IMR-90 (cell line): ENCODE measurements around the gene HYKK. TPM values are rescaled to one million over a fixed set of nuclear protein-coding genes. Genes with fewer than 3 reads are reported as not detected.

ENCODE experiments used
- ATAC-seq: fragments of 200-7000 bp; cut with Tn5 transposase; 2 replicates; pipeline ENCODE4 v1.9.1; 2020; ENCODE audit warnings: low read depth, mild to moderate bottlenecking, moderate library complexity
- Bru-seq: library from RNA; stranded (reverse); fragments of 400-500 nt; gene quantifications from one replicate; lab custom pipeline; 2021; lab: Mats Ljungman, UMichigan
- BruChase-seq, 2 experiments: library from RNA; stranded (reverse); fragments of 400-500 nt; gene quantifications; one replicate each; lab custom pipeline; 2021; lab: Mats Ljungman, UMichigan
- BruUV-seq: library from RNA; stranded (reverse); fragments of 400-500 nt; replicated peaks from 2 replicates; lab custom pipeline; 2021; lab: Mats Ljungman, UMichigan
- CTCF ChIA-PET: fragments of 300-600 bp; formaldehyde crosslinking; extraction: SDS; loops from one replicate; lab custom pipeline; 2021; ENCODE audit warnings: antibody characterized with exemption; lab: Yijun Ruan, JAX
- POLR2A ChIA-PET: fragments of 300-600 bp; sonication (Branson Sonifier 250); formaldehyde crosslinking; loops from one replicate; lab custom pipeline; 2022; ENCODE audit warnings: antibody characterized with exemption; ENCODE audit not compliant: unreplicated experiment; lab: Charles Lee
- DNase-seq: peaks from one replicate; pipeline ENCODE4 v3.0.0; 2013
- H2AFZ ChIP-seq: replicated peaks from 2 replicates; pipeline ENCODE3; 2013; ENCODE audit warnings: low read length, mild to moderate bottlenecking; ENCODE audit not compliant: poor library complexity
- H2AK5ac ChIP-seq: 2 replicates; pipeline ENCODE4 v1.6.1; 2013; ENCODE audit warnings: low read depth, low read length, inconsistent platforms
- H2AK9ac ChIP-seq: replicated peaks from 2 replicates; pipeline ENCODE3; 2013; ENCODE audit warnings: mild to moderate bottlenecking, low read depth, low read length, moderate library complexity; ENCODE audit not compliant: poor library complexity
- H2BK120ac ChIP-seq: 2 replicates; pipeline ENCODE4 v1.6.1; 2013; ENCODE audit warnings: low read depth, low read length, inconsistent platforms
- H2BK15ac ChIP-seq: 3 replicates; pipeline ENCODE4 v1.6.1; 2013; ENCODE audit warnings: low read depth, low read length, inconsistent platforms
- H2BK20ac ChIP-seq: 2 replicates; pipeline ENCODE4 v1.6.1; 2013; ENCODE audit warnings: low read depth, mild to moderate bottlenecking, inconsistent platforms, low read length, moderate library complexity
- H2BK5ac ChIP-seq: 2 replicates; pipeline ENCODE4 v1.6.1; 2013; ENCODE audit warnings: mild to moderate bottlenecking, low read depth, low read length, inconsistent platforms; ENCODE audit not compliant: poor library complexity, severe bottlenecking
- H3K14ac ChIP-seq: replicated peaks from 2 replicates; pipeline ENCODE4 v1.6.1; 2013; ENCODE audit warnings: low read depth, low read length, inconsistent platforms
- H3K18ac ChIP-seq: 2 replicates; pipeline ENCODE4 v1.6.1; 2013; ENCODE audit warnings: low read depth, low read length, control low read depth
- H3K23ac ChIP-seq: 2 replicates; pipeline ENCODE4 v1.6.1; 2013; ENCODE audit warnings: low read depth, low read length, inconsistent platforms
- H3K27ac ChIP-seq: 2 replicates; pipeline ENCODE4 v1.5.1; 2013; ENCODE audit warnings: mild to moderate bottlenecking, control low read depth, low read length; ENCODE audit not compliant: insufficient read depth
- H3K27me3 ChIP-seq: 2 replicates; pipeline ENCODE4 v1.6.1; 2013; ENCODE audit warnings: low read length; ENCODE audit not compliant: control insufficient read depth, insufficient read depth
- H3K36me3 ChIP-seq: 2 replicates; pipeline ENCODE4 v1.6.1; 2013; ENCODE audit warnings: low read length, mixed read lengths; ENCODE audit not compliant: control insufficient read depth, insufficient read depth
- H3K4ac ChIP-seq: 2 replicates; pipeline ENCODE4 v1.6.1; 2013; ENCODE audit warnings: low read depth, low read length, inconsistent platforms
- H3K4me1 ChIP-seq: 2 replicates; pipeline ENCODE4 v1.6.1; 2013; ENCODE audit warnings: low read length, mixed read lengths; ENCODE audit not compliant: control insufficient read depth, insufficient read depth
- H3K4me2 ChIP-seq: 2 replicates; pipeline ENCODE4 v1.6.1; 2013; ENCODE audit warnings: low read depth, mild to moderate bottlenecking, control low read depth, low read length, moderate library complexity
- H3K4me3 ChIP-seq: 2 replicates; pipeline ENCODE4 v1.5.1; 2013; ENCODE audit warnings: low read depth, mild to moderate bottlenecking, control low read depth, low read length, moderate library complexity; ENCODE audit not compliant: insufficient read depth
- H3K56ac ChIP-seq: 2 replicates; pipeline ENCODE4 v1.6.1; 2013; ENCODE audit warnings: low read length, inconsistent platforms; ENCODE audit not compliant: insufficient read depth; ENCODE audit errors: extremely low read depth
- H3K79me1 ChIP-seq, 2 experiments: 2 replicates each; pipeline ENCODE4 v1.6.1; 2013; ENCODE audit warnings: low read length in 2 of 2, inconsistent platforms in 1 of 2, low read depth in 1 of 2
- H3K9ac ChIP-seq: 2 replicates; pipeline ENCODE4 v1.6.1; 2013; ENCODE audit warnings: low read depth, low read length, control low read depth
- H3K9me1 ChIP-seq: 2 replicates; pipeline ENCODE4 v1.6.1; 2013; ENCODE audit warnings: low read length, inconsistent platforms; ENCODE audit not compliant: insufficient read depth
- H3K9me3 ChIP-seq: 2 replicates; pipeline ENCODE4 v1.6.1; 2013; ENCODE audit warnings: low read length; ENCODE audit not compliant: control insufficient read depth, insufficient read depth
- H4K20me1 ChIP-seq: 2 replicates; pipeline ENCODE4 v1.6.1; 2013; ENCODE audit warnings: low read length, inconsistent platforms; ENCODE audit not compliant: insufficient read depth
- H4K5ac ChIP-seq: 2 replicates; pipeline ENCODE4 v1.6.1; 2013; ENCODE audit warnings: mild to moderate bottlenecking, low read depth, low read length, control low read depth
- H4K8ac ChIP-seq, 2 experiments: 2 replicates each; pipeline ENCODE4 v1.6.1; 2013; ENCODE audit warnings: low read depth in 2 of 2, low read length in 2 of 2, control low read depth in 1 of 2, inconsistent platforms in 1 of 2
- H4K91ac ChIP-seq: 2 replicates; pipeline ENCODE4 v1.6.1; 2013; ENCODE audit warnings: low read depth, low read length, inconsistent platforms; ENCODE audit not compliant: insufficient read depth
- BHLHE40 ChIP-seq: fragments of 150-350 bp; IDR thresholded peaks from 2 replicates; pipeline ENCODE4 v1.6.1; 2016; ENCODE audit warnings: mild to moderate bottlenecking, low read depth, low read length
- MAZ ChIP-seq: IDR thresholded peaks from 2 replicates; pipeline ENCODE4 v1.6.1; 2012; ENCODE audit warnings: low read depth, mild to moderate bottlenecking, low read length, improper control_type of control experiment, moderate library complexity, borderline replicate concordance
- MXI1 ChIP-seq: IDR thresholded peaks from 2 replicates; pipeline ENCODE4 v1.6.1; 2012; ENCODE audit warnings: low read depth, mild to moderate bottlenecking, low read length, moderate library complexity, borderline replicate concordance
- NFE2L2 ChIP-seq: fragments of 150-350 bp; IDR thresholded peaks from 2 replicates; pipeline ENCODE4 v1.6.1; 2016; ENCODE audit warnings: low read depth, mild to moderate bottlenecking, low read length
- RCOR1 ChIP-seq: IDR thresholded peaks from 2 replicates; pipeline ENCODE4 v1.6.1; 2012; ENCODE audit warnings: mild to moderate bottlenecking, low read length, improper control_type of control experiment; ENCODE audit not compliant: insufficient replicate concordance
- WGBS, 2 experiments: methylation state at CpG; one replicate each; pipeline versions ENCODE4 v1.1.5 to v1.1.7; 2013; ENCODE audit warnings: missing lambda C conversion rate in 2 of 2; ENCODE audit not compliant: insufficient read length in 1 of 2; ENCODE audit errors: extremely low coverage in 2 of 2; 5-methylcytosine and 5-hydroxymethylcytosine counted together
- dilution Hi-C: fragments of 300-500 bp; cut with HindIII; formaldehyde crosslinking; loops from one replicate; pipeline ENCODE4 v1.14.3; 2018; ENCODE audit warnings: low sequenced_read_pairs; ENCODE audit not compliant: unreplicated experiment
- in situ Hi-C: fragments of 300-500 bp; cut with MboI; formaldehyde crosslinking; loops from 3 replicates; pipeline ENCODE4 v1.14.3; 2019; ENCODE audit warnings: low sequenced_read_pairs, inconsistent platforms, mixed read lengths
- intact Hi-C: fragments of 100-400 bp; cut with micrococcal nuclease; formaldehyde crosslinking; loops from 2 replicates; pipeline ENCODE4 v1.10.0; 2022
- long read RNA-seq: library from polyadenylated mRNA; unstranded; transcript quantifications from one replicate; pipeline ENCODE4 v2.0.0, GENCODE V29; 2021; ENCODE audit not compliant: unreplicated experiment
- polyA plus RNA-seq, 3 experiments: library from polyadenylated mRNA; depleted of rRNA; stranded (reverse); fragments of >200 nt; gene quantifications; 2 replicates each; pipeline ENCODE4 v1.2.3, GENCODE V29; 2012; ENCODE audit warnings: low replicate concordance in 1 of 3
- total RNA-seq: library from RNA; depleted of rRNA; stranded (reverse); fragments of >200 nt; gene quantifications from 2 replicates; pipeline ENCODE4 v1.2.3, GENCODE V29; 2012; rRNA removed
- TF ChIP-seq, protein P1 (sequence below): fragments of 150-350 bp; IDR thresholded peaks from 2 replicates; pipeline ENCODE4 v1.6.1; 2017; ENCODE audit warnings: mild to moderate bottlenecking, antibody characterized with exemption, low read length, low read depth
- TF ChIP-seq, protein P2 (sequence below): conservative IDR thresholded peaks from 2 replicates; pipeline ENCODE4 v1.5.1; 2012; ENCODE audit warnings: mild to moderate bottlenecking, low read depth, low read length, improper control_type of control experiment

Gene HYKK, protein sequence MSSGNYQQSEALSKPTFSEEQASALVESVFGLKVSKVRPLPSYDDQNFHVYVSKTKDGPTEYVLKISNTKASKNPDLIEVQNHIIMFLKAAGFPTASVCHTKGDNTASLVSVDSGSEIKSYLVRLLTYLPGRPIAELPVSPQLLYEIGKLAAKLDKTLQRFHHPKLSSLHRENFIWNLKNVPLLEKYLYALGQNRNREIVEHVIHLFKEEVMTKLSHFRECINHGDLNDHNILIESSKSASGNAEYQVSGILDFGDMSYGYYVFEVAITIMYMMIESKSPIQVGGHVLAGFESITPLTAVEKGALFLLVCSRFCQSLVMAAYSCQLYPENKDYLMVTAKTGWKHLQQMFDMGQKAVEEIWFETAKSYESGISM
- total RNA-seq: 3.9 and 5.6 TPM in 2 replicates
- polyA plus RNA-seq (2012; rRNA removed): 2.7 and 3.8 TPM in 2 replicates
- polyA plus RNA-seq (2012; cell fraction: cytosol; rRNA removed): 1.8 and 4.0 TPM in 2 replicates
- polyA plus RNA-seq (2012; cell fraction: nucleus; rRNA removed; ENCODE audit: low replicate concordance): 0.62 and 2.6 TPM in 2 replicates
- Bru-seq, nascent RNA: percentile 36 among the genes with signal in this experiment
- BruChase-seq, experiment 1, labeled RNA remaining after a 6-hour chase: percentile 40 among the genes with signal in this experiment
- percentile 37 among the genes with signal in this experiment for BruChase-seq, experiment 2, labeled RNA remaining after a 2-hour chase
- long read RNA-seq: 0 reads

DNA sequence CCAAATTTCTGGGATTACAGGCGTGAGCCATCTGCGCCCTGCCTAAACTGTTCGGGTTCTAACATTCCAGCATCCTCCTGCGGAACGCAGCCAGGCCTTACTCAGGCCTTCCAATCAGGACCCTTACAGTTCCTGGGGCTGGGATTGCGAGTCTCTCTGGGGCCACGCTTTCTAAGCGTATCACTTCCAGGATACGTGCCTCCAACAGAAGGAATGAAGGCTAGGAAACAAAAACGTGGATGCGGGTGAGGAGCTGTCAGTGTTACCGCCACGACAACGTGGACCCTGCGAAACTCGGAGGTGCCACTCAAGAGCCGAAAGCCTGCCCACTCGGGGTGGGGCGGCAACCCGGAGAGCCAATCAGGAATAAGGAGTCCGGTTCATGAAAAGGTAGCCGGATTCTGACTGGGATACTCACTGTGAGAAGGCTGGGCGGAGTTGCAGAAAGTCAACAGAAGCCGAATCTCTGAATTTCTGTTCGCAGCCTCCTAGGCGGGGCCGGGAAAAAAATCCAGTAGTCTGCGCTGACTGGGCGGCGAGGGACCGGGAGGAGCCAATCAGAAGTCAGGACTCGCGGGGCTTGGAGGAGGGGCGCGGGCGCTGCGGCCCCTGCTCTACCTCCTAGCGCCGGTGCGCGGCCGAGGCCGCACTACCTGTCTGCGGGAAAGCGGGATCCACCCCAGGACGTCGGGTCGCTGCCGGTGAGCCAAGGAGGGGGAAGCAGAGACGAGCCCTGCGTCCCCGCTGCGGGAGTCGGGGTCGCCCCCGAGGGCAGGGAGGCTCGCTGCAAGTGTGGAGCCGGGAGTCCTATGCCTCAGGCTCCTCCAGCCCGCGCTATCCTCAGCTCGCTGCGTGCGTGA lies at the start of gene HYKK:
HYKK (plus strand) TSS at position 607 of the 860 bp plus-strand sequence. CDS start 5,512 bp downstream, outside the sequence.
- H2BK120ac ChIP-seq: no peak within 1 kb of the TSS
- H3K36me3 ChIP-seq: no peaks in the 10 kb centered on the region
- TF ChIP-seq NFE2L2 (no peak), MXI1 (peak; percentile 99), RCOR1 (no peak), BHLHE40 (no peak), MAZ (peak; percentile 56; the same call in 1 of the 2 replicates)
- TF ChIP-seq, protein P1, sequence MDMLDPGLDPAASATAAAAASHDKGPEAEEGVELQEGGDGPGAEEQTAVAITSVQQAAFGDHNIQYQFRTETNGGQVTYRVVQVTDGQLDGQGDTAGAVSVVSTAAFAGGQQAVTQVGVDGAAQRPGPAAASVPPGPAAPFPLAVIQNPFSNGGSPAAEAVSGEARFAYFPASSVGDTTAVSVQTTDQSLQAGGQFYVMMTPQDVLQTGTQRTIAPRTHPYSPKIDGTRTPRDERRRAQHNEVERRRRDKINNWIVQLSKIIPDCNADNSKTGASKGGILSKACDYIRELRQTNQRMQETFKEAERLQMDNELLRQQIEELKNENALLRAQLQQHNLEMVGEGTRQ: no peak
- TF ChIP-seq, protein P2, sequence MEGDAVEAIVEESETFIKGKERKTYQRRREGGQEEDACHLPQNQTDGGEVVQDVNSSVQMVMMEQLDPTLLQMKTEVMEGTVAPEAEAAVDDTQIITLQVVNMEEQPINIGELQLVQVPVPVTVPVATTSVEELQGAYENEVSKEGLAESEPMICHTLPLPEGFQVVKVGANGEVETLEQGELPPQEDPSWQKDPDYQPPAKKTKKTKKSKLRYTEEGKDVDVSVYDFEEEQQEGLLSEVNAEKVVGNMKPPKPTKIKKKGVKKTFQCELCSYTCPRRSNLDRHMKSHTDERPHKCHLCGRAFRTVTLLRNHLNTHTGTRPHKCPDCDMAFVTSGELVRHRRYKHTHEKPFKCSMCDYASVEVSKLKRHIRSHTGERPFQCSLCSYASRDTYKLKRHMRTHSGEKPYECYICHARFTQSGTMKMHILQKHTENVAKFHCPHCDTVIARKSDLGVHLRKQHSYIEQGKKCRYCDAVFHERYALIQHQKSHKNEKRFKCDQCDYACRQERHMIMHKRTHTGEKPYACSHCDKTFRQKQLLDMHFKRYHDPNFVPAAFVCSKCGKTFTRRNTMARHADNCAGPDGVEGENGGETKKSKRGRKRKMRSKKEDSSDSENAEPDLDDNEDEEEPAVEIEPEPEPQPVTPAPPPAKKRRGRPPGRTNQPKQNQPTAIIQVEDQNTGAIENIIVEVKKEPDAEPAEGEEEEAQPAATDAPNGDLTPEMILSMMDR: no peak
- intact Hi-C loops (loop anchor here (10.0 kb wide), 1 partner anchor 198 kb away; no protein-coding TSS in a partner anchor), dilution Hi-C loops (no loop called here), in situ Hi-C loops (no loop called here)
- no peaks in the 10 kb centered on the region for H3K9me1 ChIP-seq
- H3K4me1 ChIP-seq: no peaks in the 10 kb centered on the region
- peak within 1 kb of the TSS; percentile 10 to 48 for H4K8ac ChIP-seq
- peak within 1 kb of the TSS; percentile 54 for H3K9ac ChIP-seq
- no peak within 1 kb of the TSS for H2BK15ac ChIP-seq
- H3K4me3 ChIP-seq: peak within 1 kb of the TSS; percentile 67
- no peaks in the 10 kb centered on the region for H4K20me1 ChIP-seq
- H3K79me1 ChIP-seq: no peaks in the 10 kb centered on the region
- no peak within 1 kb of the TSS for H2BK20ac ChIP-seq
- no peak within 1 kb of the TSS for H3K18ac ChIP-seq
- no peak within 1 kb of the TSS for H4K5ac ChIP-seq
- peak within 1 kb of the TSS; percentile 99 for H2AFZ ChIP-seq
- CTCF ChIA-PET: no interaction called here
- DNase-seq: peak; percentile 96
- H3K23ac ChIP-seq: peak within 1 kb of the TSS; percentile 72; the same call in 1 of the 2 replicates
- H2BK5ac ChIP-seq: no peak within 1 kb of the TSS
- H3K14ac ChIP-seq: peak within 1 kb of the TSS; percentile 73; the same call in 1 of the 2 replicates
- H3K27me3 ChIP-seq: no peaks in the 10 kb centered on the region
- peak within 1 kb of the TSS; percentile 29 for H3K4ac ChIP-seq
- no peak within 1 kb of the TSS; the same call in 1 of the 2 replicates for H3K27ac ChIP-seq
- peak within 1 kb of the TSS; percentile 76 for H2AK9ac ChIP-seq
- peak; percentile 95 for ATAC-seq
- H3K4me2 ChIP-seq: peak within 1 kb of the TSS; percentile 96
- H3K9me3 ChIP-seq: no peaks in the 10 kb centered on the region
- H3K56ac ChIP-seq: 0 out of 2 replicates have a peak within 1 kb of the TSS, but pooled peaks have one; percentile 51
- no peak within 1 kb of the TSS for H4K91ac ChIP-seq
- BruUV-seq: no TSS peak
- H2AK5ac ChIP-seq: peak within 1 kb of the TSS; percentile 36; the same call in 1 of the 2 replicates
- 0% methylated on average over 27 of the region's 63 CpGs; no CpG with 5 or more reads in 1 of the 2 experiments for WGBS, 2 experiments
- POLR2A ChIA-PET: no interaction called here
